T-helper 9 cell (primary cell): ENCODE data around the gene CWC22.
"Not testable (repeated sequence)": the region's sequence is repeated elsewhere in the genome, so short reads cannot be mapped to it uniquely, and the experiment has no call there.

Experiments
- DNase-seq: peaks from one replicate; pipeline ENCODE4 v3.0.0-alpha.2; 2020
- total RNA-seq, 2 donors: gene quantifications; one replicate each; lab custom pipeline; 2026; lab: John Stamatoyannopoulos, UW

Gene CWC22
- 24.9 to 64.9 reads per million in 2 donors for total RNA-seq

DNA sequence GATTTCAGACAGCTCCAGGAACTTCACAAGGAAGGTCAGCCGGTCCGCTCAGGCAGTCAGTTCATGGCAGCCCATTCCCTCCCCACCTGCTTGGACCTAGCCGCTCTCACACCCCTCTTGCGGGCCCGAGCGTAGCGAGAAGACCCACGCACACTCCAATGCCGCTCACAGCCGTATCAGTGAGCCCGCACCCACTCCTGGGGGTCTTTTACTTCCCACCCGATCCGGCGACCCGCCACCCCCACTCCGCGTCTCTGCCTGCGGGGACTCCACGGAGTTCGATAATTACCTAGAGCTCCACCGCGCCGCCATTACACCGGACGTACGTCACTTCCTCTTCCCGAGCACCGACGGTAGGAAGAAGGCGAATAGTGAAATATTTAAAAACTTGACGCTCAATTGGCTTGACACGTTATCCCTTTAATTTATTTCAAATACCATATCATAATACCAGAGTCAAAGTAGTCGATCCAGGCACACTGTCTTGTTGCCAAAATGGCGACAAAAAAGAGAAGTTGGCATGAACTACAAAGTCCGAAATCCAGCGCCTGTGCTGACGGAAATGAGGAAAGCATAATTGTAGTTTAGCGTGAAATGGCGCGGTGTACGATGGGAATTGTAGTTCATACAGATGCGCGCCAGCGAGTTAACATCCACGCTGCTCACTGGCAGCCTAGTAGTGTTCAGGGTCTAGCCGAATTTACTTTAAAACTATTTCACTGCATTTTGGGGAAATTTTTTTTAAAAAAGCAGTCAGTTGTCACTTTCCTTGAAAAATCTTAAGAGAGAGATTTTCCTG is at the start of gene CWC22:
TSS of gene CWC22 (minus strand) at position 517 of the 799 bp plus-strand sequence. CDS start 13,956 bp downstream, outside the sequence.
- peak; percentile 76 for DNase-seq

DNA sequence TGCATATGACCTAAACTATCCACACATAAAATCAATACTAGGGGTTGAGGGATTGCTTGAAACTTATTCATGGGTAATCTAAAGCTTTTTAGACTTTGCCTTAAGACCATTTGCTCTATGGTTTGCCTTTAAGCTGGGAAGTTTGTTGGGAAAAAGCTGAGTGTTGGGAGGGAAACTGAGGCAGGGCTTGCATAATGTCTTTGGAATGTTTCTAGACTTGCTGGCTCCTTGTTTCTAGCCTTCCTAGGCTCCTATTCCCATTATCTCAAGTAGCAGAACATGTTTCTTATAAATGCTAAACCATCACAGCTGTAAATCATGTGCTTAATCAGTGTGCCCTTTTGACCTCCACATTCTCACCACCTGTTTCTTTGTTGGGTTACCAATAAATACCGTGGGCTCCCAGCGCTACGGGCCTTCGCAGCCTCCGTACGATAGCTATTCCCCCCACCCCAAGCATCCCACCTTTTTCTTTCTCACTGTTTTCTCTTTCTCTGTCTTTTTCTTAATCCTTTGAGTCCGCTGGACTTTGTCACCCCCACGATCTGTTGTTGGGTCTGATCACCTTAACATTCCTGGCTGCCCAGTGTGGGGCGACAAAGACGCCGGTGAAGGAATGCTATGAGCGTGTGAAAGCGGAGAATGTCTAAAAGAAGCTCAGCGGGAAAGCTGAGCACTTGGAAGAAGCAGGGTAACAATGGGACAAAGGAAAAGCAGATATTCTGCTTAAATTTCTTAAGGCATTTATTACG is 49.4 kb upstream of the CWC22 start:
- no peak for DNase-seq

- not testable (repeated sequence) for DNase-seq
These were observed 47.5 kb upstream of the CWC22 start for GRCh38 chr2:180054576-180054975.

GRCh38 chr2:180050246-180050645 is 43.1 kb upstream of the CWC22 start:
- DNase-seq = no peak

DNA sequence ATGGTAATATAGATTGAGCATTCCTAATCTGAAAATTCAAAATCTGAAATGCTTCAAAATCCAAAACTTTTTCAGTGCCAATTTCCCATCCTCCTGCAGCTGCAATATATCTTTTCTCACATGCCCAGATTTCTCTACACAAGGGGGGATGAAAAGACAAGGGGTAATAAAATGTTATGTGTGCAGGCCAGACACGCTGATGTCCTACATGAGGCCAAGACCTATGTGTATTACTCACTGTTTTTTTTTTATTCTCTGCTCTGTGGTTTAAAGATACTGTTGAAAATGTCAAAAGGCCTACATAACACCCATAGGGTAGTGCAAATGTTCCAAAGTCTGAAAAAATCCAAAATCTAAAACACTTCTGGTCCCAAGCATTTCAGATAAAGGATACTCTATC is 41.2 kb upstream of the CWC22 start:
- DNase-seq = no peak

GRCh38 chr2:180046776-180047175 is 39.7 kb upstream of the CWC22 start:
- DNase-seq = no peak

- DNase-seq = no peak
These were observed 39.1 kb upstream of the CWC22 start for GRCh38 chr2:180046202-180046601.

DNA sequence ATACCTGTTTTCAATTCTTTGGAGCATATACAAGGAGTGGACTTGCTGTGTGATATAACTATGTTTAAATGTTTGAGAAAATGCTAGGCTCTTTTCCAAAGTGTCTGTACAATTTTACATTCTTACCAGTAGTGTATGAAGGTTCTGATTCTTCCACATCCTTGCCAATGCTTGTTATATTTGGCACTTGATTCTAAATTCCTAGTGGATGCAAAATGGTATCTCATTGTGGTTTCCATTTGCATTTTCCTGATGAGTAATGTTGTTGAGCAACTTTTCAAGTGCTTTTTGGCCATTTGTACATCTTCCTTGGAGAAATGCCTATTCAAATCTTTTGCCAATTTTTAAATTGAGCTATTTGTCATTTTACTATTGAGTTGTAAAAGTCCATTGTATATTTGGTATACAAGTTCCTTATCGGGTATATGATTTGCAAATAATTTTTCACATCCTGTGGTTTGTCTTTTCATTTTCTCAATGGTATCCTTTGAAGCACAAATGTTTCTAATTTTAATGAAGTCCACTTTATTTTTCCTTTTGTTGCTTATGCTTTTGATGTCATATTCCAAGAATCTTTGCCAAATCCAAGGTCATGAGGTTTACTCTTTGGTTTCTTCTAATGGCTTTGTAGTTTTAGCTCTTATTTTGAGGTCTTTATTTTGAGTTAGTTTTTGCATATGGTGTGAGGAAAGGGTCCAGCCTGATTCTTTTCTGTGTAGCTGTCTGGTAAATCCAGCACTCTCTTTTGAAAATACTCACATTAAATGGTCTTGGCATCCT is 33.2 kb upstream of the CWC22 start:
- no peak for DNase-seq

GRCh38 chr2:180038997-180039396 is 31.9 kb upstream of the CWC22 start:
- DNase-seq = no peak

GRCh38 chr2:180033993-180034894 is 27.1 kb upstream of the CWC22 start:
- DNase-seq = no peak

GRCh38 chr2:180029575-180029974 is 22.5 kb upstream of the CWC22 start:
- no peak for DNase-seq

DNA sequence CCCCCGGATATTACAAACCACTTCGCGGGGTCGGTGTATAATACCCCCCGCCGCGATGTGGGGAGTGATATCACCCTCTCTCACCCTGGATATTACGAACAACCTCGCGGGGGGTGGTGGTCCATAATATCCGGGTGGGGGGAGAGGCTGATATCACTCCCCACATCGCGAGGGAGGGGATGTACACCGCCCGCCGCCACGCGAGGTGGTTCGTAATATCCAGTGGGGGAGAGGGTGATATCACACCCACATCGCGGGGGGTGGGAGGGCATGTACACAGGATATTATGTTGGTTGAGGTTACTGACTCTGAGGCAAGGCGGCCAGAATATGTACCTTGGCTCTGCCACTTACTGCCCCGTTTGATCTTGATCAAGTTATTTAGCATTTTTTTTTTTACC is 14.8 kb upstream of the CWC22 start:
- DNase-seq = no peak

DNA sequence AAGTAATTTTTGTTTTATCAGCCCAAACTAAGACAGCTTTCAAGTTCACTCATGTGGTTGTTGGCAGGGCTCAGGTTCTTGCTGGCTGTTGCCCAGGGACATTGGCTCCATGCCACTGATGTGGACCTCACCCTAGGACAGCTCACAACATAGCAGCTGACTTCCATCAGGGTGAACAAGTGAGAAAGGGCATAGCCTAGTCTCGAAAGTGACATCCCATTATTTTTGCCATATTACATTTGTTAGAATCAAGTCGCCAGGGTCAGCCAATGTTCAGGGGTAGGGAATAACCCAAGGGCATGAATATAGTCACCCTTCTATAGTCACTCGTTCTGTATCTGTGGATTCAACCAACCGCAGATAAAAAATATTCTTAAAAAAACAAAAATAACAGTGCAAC is 10.7 kb upstream of the CWC22 start:
- DNase-seq = no peak

DNA sequence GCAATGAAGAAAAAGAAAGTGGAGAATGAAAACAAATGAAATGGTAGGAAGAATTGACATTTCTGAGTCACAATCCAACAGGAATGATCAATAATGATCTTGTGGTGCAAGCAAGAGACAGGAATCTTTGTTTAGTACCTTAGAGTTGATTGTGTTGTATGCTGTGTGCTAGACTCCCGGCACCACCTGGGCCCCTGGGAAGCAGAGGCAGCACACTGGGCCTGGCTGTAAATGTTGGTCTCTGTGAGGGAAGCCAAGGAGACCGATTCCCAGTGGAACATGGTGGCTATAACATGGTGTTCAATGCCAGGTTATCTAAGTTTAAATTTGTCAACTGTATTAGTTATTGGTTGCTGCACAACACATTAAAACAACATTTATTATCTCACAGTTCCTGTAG is 9.8 kb upstream of the CWC22 start:
- no peak for DNase-seq

GRCh38 chr2:180015951-180016709 is 9.0 kb upstream of the CWC22 start:
- no peak for DNase-seq

- no peak for DNase-seq
These were observed 5.4 kb upstream of the CWC22 start for GRCh38 chr2:180012523-180012922.

- no peak for DNase-seq
These were observed 3.6 kb upstream of the CWC22 start for GRCh38 chr2:180010701-180011100.

- no peak for DNase-seq
These were observed 866 bp downstream of the CWC22 start for GRCh38 chr2:180006231-180006630.

- DNase-seq = not testable (repeated sequence)
These were observed 1.6 kb downstream of the CWC22 start for GRCh38 chr2:180005465-180005864.

- no peak for DNase-seq
These were observed 2.4 kb downstream of the CWC22 start for GRCh38 chr2:180004731-180005130.

GRCh38 chr2:180003559-180003958 is 3.5 kb downstream of the CWC22 start:
- DNase-seq = no peak
